Gastroesophageal sphincter (tissue), 3 donors: Measurements from ENCODE around the gene CFAP157.

Experiments used
- EP300 ChIP-seq: sonication (generic); formaldehyde crosslinking; IDR thresholded peaks from one replicate; pipeline ENCODE4 v1.6.1; 2017; ENCODE audit warnings: antibody characterized with exemption, mild to moderate bottlenecking
- POLR2A ChIP-seq, 2 donors: fragments of 450-650 bp; IDR thresholded peaks; one replicate each; pipeline ENCODE4 v1.6.1; 2017; ENCODE audit warnings: antibody characterized with exemption in 2 of 2, mild to moderate bottlenecking in 2 of 2, moderate library complexity in 1 of 2
- POLR2AphosphoS5 ChIP-seq: sonication (generic); formaldehyde crosslinking; IDR thresholded peaks from one replicate; pipeline ENCODE4 v1.6.1; 2017; ENCODE audit warnings: antibody characterized with exemption
- TF ChIP-seq, protein P1 (sequence below), 4 experiments: fragments of 200-600 bp in 2 of 4; fragments of 450-650 bp in 2 of 4; sonication (generic) in 1 of 4; IDR thresholded peaks; one replicate each; pipeline ENCODE4 v1.5.1; 2017 to 2019; ENCODE audit warnings: antibody characterized with exemption in 4 of 4, mild to moderate bottlenecking in 2 of 4, moderate library complexity in 2 of 4

GRCh38 chr9:127667127-127667844 lies 39.5 kb upstream of the CFAP157 start:
- TF ChIP-seq, protein P1, sequence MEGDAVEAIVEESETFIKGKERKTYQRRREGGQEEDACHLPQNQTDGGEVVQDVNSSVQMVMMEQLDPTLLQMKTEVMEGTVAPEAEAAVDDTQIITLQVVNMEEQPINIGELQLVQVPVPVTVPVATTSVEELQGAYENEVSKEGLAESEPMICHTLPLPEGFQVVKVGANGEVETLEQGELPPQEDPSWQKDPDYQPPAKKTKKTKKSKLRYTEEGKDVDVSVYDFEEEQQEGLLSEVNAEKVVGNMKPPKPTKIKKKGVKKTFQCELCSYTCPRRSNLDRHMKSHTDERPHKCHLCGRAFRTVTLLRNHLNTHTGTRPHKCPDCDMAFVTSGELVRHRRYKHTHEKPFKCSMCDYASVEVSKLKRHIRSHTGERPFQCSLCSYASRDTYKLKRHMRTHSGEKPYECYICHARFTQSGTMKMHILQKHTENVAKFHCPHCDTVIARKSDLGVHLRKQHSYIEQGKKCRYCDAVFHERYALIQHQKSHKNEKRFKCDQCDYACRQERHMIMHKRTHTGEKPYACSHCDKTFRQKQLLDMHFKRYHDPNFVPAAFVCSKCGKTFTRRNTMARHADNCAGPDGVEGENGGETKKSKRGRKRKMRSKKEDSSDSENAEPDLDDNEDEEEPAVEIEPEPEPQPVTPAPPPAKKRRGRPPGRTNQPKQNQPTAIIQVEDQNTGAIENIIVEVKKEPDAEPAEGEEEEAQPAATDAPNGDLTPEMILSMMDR (IDR thresholded peaks at IDR 0.05) = no peak
- TF ChIP-seq EP300 (no peak), POLR2A (IDR thresholded peaks at IDR 0.05) (no peak), POLR2AphosphoS5 (no peak)
